Measurements from ENCODE around the gene EMX2.
"Not testable (repeated sequence)": the region's sequence is repeated elsewhere in the genome, so short reads cannot be mapped to it uniquely, and the experiment has no call there.

The EMX2 gene

DNA sequence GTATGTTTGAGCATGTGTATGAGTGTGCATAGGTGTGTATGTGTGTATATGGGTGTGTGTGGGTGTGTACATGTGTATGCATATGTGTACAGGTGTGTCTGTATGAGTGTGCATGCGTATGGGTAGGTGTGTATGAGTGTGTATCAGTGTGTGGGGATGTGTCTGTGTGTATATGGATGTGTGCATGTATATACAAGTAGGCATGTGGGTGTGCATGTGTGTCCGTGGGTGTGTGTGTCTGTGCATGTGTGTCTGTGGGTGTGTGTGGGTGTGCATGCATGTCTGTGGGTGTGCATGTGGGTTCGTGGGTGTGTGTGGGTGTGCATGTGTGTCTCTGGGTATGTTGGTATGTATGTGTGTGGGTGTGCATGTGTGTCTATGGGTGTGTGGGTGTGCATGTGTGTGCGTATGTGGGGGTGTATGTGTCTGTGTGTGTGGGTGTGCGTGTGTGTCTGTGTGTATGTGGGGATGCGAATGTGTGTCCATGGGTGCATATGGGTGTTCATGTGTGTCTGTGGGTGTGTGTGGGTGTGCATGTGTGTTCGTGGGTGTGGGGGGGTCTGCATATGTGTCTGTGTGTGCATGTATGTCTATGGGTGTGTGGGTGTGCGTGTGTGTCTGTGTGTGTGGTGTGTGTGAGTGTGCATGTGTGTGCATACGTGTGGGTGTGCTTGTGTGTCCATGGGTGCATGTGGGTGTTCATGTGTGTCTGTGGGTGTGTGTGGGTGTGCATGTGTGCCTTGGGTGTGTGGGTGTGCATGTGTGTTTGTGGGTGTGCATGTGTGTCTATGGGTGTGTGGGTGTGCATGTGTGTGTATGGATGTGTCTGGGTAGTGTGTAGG is 20.6 kb downstream of the EMX2 start:
- DNase-seq = no peak

DNA sequence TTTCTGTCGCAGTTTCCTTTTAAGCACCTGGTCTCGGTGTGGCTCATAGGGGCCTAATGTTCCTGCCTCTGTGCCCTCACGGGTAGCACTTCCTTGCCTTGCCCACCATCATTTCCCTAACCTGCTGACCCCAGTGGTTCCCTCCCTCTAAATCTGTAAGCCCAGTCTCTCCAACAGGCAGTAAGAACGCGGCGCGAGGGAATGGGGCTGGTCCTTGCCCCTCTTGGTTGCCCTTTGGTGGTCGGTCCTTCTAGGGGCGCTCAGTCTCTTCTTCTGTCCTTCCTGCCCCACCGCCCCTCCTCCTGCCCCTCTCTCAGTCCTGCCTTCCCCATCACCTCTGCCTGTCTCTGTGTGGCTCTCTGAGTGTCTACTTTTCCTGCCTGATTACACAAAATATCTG is 21.2 kb downstream of the EMX2 start:
- no peak for DNase-seq

DNA sequence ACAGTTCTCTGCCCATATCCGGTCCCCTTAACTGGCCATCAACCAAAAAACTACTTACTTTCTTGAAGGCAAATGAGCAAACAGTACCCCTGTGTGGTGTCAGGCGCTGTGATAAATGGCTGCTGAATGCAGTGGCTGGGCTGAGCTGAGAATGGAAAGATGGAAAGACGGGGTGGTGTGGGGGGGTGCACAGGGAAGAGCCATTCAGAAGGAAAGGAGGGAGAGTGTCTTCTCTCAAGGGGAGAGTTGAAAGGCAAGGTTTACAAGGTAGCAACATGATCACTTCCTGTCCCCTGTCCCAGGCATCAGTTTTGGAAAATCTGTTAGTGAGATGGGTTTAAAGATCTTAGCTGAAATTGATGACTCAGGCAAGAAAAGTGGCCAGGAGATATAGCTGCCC is 22.5 kb downstream of the EMX2 start:
- DNase-seq = no peak

DNA sequence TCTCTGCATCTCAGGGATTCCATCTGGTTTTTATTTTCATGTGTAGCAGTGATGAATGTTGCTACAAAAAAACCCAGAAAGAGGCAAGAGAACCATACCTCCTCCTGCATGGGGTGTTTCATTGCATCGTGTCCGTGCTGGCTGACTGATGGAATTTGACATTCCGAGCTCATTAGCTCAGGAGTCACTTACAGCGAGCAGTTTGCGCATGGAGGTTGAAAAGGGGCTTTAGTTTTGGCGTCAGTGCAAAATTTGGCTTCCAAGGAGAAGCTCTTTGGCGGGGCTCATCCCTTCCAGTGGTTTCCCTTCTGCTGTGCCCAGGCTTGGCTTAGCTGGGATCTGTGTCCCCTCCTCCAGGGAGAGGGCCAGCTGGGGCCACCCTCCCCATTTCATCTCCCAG is 25.8 kb downstream of the EMX2 start:
- DNase-seq = no peak

DNA sequence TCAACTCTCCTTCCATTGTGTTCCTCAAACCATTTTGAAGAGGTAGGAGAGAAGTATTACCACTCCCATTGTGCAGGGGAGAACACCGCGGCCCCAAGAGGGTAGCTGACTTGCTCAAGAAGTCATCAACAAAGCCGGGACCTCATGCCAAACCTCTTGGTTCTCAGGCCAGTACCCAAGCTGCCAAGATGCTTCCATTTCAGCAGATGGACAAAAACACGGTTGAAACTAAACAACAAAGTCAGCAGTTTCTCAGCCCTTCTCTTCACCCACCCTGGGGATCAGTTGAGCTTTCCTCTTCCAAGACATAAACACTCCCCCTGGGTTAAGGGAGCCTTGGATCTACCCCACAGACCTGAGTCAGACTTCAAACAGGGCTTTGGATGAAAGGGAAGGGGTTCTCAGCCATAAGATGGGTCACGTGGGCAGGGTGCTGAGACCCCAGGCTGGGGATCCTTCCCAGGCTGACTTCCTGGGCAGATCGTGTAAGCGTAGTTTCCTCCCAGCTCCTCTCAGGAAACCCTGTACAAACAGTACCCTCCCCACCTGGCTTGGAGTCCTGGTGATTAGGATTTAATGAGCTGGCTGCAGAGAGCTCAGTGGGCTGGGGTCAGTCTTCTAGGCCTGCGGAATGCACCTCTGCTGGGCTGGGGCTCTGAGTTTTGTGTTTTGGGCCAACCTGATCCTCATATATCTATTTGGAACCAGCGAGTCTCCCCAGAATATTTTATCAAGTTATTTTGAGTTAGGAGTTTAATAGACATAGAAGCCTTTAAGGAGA is 27.3 kb downstream of the EMX2 start:
- DNase-seq = no peak

DNA sequence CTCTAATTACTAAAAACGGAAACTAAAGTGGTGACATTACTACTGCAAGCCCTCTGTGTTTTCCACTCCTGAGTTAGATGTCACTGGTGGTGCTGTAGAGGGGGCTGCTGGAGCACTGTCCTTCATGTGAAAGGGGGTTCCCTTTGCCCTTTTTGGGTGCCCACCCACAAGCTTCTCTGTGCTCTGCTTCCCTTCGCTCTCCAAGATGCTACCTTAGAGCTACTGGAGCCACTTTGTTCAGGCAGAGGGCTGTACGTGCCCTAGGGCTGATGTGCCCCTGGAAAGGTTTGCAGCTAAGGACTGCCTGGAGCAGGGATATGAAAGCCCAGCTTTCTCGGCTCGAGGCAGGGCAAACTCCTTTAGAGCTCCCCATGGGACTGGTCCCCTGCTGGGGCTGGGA is 28.3 kb downstream of the EMX2 start:
- no peak for DNase-seq

DNA sequence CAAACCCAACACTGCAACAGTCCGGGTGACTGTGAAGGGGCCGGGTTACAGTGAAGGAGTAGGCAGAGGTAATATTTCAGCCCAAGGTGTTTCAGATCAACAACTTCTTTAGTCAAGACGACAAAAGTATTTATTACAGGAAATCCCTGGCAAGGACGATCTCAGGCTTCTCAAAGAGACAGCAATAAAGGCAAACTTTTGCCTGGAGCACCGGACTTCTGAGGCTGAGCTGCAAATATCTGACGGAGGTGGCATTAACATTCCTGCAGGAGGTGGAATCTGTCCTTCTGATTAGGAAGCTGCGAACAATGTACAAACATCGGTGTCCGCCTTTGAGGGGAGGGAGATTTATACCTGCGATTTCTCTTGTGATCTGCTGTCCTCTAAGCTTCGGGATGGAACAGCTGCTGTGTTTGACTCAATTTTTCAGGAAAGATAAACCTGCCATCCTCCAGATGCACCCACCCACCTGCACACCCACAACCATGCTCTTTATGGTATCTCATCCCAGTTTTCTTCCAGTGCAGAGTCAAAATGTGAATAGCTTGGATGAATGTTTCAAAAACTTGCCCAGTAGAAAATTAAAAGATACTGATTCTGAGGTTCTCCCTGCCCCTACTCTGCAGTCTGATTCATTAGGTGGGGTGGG is 32.1 kb downstream of the EMX2 start:
- no peak for DNase-seq

DNA sequence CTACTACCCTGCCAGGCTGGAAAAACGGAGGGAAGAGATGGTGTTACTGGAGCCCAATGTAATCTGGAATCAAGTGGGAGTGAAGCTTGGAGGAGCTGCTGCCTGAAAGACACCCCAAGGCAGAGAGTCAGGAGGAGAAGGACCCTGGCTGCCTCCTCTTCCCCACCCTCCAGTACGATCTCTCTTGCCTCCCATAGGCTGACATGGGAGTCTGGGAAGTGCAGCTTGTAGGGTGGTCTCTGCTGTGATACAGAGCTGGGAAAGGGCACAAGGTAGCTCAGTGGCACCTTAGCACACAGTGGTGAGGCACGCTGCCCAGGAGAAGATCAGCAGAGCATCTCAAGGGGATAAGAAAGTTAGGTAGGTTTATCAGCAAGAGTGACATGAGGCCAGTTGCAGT is 35.9 kb downstream of the EMX2 start:
- DNase-seq = no peak

DNA sequence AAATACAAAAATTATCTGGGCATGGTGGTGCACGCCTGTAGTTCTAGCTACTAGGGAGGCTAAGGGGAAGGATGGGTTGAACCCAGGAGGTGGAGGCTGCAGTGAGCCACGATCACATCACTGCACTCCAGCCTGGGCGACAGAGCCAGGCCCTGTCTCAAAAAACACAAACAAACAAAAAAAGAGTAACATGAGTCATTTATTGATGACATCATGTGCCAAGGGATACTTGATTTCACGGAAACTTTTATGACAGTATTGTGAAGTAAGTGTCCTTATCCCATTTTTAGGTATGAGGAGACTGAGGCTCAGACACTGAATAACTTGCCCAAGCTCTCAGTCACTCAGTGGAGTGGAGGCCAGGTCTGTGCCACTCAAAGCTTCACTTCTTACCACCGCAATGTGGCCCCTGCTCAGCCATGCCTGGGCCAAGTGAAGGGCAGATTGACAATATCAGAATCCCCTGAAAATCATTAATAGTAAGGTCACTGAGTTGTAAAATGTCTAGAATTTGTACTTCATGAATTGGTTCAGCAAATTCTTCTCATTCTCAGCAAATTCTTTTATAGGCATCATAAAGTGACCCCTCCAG is 36.5 kb downstream of the EMX2 start:
- DNase-seq = no peak

DNA sequence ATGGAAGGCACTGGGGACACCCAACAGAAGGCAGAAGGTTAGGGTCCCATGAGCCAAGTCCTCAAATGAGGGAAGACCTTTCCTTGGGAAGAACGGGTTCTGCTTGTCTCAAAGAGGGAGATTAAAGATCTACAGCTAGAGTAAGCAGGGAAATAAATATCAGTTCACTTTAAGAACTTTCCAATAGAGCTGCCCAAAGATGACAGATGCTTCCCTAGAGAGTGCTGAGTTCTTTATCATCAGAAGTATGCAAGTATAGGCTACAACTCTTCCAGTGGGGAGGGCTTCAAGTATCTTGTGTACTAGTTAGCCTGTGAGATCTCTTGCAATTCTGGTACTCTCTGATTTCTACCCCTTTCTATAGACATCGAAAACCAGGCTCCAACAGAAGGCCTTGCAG is 39.4 kb downstream of the EMX2 start:
- DNase-seq = no peak

DNA sequence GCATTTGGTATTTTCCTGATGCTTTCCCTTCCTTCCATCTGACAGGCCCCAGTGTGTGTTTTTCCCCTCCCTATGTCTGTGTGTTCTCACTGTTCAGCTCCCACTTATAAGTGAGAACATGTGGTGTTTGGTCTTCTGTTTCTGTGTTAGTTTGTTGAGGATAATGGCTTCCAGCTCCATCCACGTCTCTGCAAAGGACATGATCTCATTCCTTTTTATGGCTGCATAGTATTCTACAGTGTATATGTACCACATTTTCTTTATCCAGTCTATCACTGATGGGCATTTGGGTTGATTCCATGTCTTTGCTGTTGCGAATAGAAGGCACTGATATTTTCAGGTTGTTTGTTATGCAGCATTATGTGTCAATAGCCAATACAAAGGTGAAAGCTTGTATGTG is 42.3 kb downstream of the EMX2 start:
- not testable (repeated sequence) for DNase-seq

DNA sequence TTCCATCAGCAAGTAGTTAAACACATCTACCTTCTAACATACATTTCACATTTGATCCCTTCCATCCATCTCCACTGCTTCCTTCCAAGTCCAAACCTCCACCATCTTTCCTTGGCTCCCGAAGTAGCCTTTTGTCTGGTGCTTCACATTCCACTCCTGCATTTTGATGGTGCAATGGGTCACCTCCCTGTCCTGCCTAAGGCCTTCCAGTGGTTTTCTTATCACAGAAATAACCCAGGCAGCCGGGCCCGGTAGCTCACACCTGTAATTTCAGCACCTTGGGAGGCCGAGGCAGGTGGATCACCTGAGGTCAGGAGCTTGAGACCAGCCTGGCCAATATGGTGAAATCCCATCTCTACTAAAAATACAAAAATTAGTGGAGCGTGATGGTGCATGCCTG is 44.5 kb downstream of the EMX2 start:
- DNase-seq = no peak

DNA sequence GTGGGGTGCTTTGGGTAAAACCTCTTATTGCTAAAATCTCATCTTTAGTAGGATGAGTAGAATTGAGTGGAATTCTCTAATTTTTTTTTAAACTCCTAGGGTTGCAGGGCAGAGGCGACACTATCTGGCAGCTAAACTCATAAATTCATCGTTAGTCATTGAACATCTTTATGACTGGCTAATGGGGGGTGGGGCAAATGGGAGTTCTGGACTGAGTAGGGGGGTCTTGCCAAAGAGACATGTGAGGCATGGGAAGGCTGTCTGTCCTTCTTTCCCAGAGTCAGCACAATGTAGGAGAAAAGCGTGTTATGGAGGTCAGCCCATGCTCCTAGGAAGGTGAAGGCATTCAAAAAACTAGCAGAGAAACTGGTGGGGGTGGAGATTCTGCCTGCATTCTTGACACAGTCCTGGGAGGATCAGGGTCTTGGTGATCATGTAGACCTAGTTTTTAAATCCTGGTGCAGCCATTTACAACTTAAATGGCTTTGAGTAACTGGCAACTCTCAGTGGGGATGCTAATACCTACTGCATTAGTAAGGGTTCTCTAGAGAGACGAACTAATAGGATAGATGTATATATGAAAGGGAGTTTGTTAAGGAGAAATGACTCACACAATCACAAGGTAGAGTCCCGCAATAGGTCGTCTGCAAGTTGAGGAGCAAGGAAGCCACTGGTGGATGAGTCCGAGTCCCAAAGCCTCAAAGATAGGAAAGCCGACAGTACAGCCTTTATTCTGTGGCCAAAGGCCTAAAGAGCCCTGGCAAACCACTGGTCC is 47.7 kb downstream of the EMX2 start:
- DNase-seq = no peak

DNA sequence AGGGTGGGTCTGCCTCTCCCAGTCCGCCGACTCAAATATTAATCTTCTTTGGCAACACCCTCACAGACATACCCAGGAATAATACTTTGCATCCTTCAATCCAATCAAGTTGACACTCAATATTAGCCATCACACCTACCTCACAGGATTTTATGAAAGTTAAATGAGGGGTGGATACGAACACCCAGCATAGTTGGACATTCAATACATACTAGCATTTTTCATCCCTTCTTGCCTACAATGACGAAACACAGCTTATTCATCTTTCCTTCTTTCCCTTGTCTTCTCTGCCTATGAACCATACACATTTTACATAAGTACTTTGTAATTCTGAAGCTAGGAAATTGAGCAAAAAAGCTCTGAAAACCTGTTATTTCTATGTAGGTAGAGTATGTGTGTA is 48.5 kb downstream of the EMX2 start:
- no peak for DNase-seq

DNA sequence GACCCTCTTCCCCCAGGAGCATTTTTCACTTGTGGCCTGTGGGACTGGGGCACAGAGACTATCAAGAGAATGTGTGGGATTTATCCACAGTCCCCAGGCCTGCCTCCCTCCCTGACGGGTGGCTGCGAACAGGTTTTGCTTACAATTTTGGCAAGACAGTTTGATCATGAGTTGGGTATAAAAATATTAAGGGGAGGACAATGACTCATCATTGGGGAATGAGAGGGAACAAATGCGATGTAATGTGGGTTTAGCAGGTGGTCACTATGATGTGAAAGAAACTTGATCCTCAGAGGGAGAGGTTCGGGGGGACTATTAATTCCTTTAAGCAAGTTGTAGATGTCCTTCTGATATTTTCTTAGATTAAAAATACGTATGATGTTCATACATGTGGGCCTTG is 52.2 kb downstream of the EMX2 start:
- DNase-seq = no peak

DNA sequence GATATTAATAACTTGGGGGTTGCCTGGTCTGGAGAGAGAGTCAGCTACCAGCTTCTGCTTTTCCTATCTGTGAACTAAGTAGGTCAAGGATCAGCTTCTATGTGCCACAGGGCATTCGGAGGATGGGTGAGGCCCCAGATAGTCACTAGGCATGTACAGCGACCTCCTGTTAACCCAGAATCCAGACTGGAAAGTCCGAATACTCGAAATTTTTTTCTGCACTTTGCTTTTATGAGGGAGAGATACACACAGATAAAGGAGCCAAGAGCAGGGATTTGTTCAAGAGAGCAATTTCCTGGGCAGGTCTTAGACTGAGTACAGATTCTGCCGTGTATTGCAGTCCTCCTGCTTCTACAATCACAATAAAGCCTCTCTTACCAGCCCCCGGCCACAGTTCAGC is 54.2 kb downstream of the EMX2 start:
- DNase-seq = no peak

DNA sequence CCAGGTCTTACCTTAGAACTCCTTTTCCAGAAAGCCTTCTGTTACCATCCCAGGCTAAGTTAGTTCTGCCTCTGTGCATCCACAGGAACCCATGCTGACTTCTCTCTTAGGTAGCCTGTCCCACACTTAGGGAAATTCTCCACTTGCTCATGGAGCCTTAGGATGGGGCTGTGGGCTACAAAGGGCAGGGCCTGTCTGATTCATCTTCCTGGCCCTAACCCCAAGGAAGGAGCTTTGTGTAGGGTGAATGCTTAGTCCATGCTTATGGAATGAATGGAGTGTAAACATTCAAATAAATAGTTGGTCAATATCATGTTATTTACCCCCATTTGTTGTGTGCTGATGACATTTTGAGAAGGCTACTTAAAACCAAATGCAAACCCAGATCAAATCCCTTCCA is 54.7 kb downstream of the EMX2 start:
- no peak for DNase-seq

Data from effector CD4-positive, alpha-beta T cell (primary cell).